HL-60 (cell line): ENCODE measurements around the gene MAPK12.

Source experiments
- DNase-seq, 2 experiments: peaks; one replicate each; pipeline ENCODE4 v3.0.0-alpha.2; 2010 to 2020; ENCODE audit warnings: low read depth in 1 of 2, low spot score in 1 of 2
- H3K27ac ChIP-seq: fragments of 250-450 bp; sonication (Bioruptor Pico); replicated peaks from 2 replicates; pipeline ENCODE4 v1.5.1; 2020; ENCODE audit warnings: mild to moderate bottlenecking, moderate library complexity
- H3K27me3 ChIP-seq: fragments of 250-450 bp; sonication (Bioruptor Pico); 2 replicates; pipeline ENCODE4 v1.5.1; 2021; ENCODE audit warnings: mild to moderate bottlenecking, moderate library complexity; ENCODE audit not compliant: insufficient read depth, poor library complexity, severe bottlenecking
- H3K4me3 ChIP-seq: replicated peaks from 2 replicates; pipeline ENCODE4 v1.5.1; 2011; ENCODE audit warnings: mild to moderate bottlenecking, control low read depth, low read length; ENCODE audit not compliant: insufficient read depth
- GABPA ChIP-seq: IDR thresholded peaks from 2 replicates; pipeline ENCODE4 v1.6.1; 2012; ENCODE audit warnings: low read depth
- POLR2AphosphoS5 ChIP-seq: IDR thresholded peaks from 2 replicates; pipeline ENCODE4 v1.6.1; 2012; ENCODE audit warnings: low read depth
- SPI1 ChIP-seq: IDR thresholded peaks from 2 replicates; pipeline ENCODE4 v1.6.1; 2012; ENCODE audit warnings: low read depth, mild to moderate bottlenecking, borderline replicate concordance
- TF ChIP-seq, protein P1 (sequence below): IDR thresholded peaks from 2 replicates; pipeline ENCODE4 v1.6.1; 2012; ENCODE audit warnings: low read depth; ENCODE audit not compliant: insufficient replicate concordance
- TF ChIP-seq, protein P2 (sequence below): IDR thresholded peaks from one replicate; pipeline ENCODE4 v1.5.1; 2011; ENCODE audit warnings: low read length, control low read depth, inconsistent platforms; ENCODE audit not compliant: insufficient read depth

The MAPK12 gene

DNA sequence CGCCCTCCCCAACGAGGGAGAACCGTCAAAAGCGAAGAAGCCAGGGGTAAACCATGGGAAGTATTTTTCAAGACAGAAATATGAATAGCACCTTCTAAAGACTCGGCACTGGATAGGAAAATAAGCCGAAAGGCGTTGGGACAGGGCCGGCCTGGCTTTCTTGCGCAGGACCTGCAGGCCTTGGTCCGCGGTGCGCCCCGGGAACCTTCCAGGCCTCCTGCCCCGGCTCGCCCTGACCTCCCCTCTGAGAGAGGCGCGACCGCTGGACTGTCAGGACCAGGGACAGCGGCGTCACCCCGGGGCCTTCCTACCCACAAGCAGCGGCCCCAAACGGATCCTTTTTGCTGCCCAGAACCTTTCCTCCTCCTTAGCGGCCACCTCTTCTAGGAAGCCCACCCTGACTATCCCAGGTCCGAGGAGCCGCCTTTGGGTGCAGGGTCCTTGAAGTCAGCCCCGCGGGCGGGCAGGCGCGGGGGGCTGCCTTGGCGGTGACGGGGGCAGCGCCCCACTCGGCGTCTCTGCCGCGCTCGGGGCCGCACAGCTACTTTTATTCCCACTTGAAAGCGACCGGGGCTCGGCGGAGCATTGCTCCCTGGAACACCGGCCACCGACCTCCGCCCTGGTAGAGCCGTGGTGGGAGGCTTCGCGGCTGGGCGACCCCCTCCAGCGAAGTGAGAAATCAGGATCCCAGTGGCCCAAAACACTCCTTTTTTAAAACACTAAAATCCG lies 9.3 kb upstream of the MAPK12 start:
- peak in 1 of 2 experiments; percentile 51 for DNase-seq

DNA sequence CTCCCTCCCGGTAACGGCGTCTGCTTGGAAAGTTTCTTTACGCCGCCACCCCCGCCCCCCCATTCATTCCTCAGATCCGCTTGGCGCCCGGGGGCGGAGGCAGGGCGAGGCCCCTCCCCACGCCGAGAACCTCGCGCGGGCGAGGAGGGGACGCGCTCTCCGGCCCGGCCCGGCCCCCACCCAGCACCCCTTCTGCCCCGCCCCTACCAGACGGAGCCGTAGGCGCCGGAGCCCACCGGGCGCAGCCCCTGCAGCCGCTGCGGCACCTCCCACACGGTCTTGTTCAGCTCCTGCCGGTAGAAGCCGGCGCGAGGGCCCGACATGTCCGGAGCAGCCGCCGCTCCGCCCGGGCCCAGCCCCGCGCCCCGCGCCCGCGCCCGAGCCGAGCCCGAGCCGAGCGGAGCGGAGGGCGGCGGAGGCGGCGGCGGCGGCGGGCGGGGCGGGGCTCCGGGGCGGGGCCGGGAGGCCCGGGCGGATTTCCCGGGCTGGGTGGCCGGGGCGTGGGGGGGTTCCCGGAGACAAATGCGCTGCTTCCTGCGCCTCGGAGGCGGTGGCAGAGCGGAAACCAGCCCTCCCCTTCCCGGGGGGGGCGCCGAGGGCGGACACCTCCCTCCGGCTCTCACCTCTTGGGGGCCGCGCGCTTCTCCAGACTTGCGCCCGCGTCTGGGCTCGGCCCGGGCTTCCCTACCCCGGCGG lies 8.6 kb upstream of the MAPK12 start, which contains the start of gene MAPK11:
TSS of gene MAPK11 (minus strand) at position 411 of the 696 bp plus-strand sequence. CDS start at position 323, 88 bp downstream.
- TF ChIP-seq, protein P1, sequence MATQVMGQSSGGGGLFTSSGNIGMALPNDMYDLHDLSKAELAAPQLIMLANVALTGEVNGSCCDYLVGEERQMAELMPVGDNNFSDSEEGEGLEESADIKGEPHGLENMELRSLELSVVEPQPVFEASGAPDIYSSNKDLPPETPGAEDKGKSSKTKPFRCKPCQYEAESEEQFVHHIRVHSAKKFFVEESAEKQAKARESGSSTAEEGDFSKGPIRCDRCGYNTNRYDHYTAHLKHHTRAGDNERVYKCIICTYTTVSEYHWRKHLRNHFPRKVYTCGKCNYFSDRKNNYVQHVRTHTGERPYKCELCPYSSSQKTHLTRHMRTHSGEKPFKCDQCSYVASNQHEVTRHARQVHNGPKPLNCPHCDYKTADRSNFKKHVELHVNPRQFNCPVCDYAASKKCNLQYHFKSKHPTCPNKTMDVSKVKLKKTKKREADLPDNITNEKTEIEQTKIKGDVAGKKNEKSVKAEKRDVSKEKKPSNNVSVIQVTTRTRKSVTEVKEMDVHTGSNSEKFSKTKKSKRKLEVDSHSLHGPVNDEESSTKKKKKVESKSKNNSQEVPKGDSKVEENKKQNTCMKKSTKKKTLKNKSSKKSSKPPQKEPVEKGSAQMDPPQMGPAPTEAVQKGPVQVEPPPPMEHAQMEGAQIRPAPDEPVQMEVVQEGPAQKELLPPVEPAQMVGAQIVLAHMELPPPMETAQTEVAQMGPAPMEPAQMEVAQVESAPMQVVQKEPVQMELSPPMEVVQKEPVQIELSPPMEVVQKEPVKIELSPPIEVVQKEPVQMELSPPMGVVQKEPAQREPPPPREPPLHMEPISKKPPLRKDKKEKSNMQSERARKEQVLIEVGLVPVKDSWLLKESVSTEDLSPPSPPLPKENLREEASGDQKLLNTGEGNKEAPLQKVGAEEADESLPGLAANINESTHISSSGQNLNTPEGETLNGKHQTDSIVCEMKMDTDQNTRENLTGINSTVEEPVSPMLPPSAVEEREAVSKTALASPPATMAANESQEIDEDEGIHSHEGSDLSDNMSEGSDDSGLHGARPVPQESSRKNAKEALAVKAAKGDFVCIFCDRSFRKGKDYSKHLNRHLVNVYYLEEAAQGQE, result no peak
- TF ChIP-seq POLR2AphosphoS5 (no peak), GABPA (no peak), SPI1 (no peak)
- TF ChIP-seq, protein P2, sequence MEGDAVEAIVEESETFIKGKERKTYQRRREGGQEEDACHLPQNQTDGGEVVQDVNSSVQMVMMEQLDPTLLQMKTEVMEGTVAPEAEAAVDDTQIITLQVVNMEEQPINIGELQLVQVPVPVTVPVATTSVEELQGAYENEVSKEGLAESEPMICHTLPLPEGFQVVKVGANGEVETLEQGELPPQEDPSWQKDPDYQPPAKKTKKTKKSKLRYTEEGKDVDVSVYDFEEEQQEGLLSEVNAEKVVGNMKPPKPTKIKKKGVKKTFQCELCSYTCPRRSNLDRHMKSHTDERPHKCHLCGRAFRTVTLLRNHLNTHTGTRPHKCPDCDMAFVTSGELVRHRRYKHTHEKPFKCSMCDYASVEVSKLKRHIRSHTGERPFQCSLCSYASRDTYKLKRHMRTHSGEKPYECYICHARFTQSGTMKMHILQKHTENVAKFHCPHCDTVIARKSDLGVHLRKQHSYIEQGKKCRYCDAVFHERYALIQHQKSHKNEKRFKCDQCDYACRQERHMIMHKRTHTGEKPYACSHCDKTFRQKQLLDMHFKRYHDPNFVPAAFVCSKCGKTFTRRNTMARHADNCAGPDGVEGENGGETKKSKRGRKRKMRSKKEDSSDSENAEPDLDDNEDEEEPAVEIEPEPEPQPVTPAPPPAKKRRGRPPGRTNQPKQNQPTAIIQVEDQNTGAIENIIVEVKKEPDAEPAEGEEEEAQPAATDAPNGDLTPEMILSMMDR, result no peak
- DNase-seq, result no peak
- Histone ChIP-seq H3K27me3 (peaks cover 18% of the 10 kb centered on the region), H3K27ac (no peak within 1 kb of the TSS), H3K4me3 (peak within 1 kb of the TSS; percentile 37)

More for the DNA sequence above, 9.3 kb upstream of the MAPK12 start:
- no peak overlapping the region for H3K27ac ChIP-seq
- peaks cover 18% of the 10 kb centered on the region for H3K27me3 ChIP-seq
- TF ChIP-seq, protein P1, result peak; percentile 99
- TF ChIP-seq, protein P2, result no peak
- peak overlapping the region; percentile 37; the same call in 1 of the 2 replicates for H3K4me3 ChIP-seq

DNA sequence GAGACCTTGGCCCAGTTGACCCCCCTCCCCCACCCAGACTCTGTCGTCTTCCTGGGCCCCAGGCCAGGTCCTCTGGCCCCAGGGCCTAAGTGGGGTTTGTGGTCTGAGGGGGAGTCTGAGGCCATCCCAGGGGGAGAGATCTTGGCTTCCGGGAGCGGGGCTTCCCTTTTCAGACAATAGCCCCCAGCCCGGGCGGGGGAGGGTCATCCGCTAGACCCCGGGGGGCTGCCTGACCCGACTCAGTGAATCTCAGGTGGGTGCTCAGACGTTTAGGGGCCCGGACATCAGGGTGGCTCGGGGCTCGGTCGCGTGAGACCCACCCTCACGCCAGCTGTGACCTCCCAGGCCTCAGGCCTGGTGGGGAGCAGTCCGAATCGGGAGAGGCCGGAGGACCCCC lies 8.1 kb upstream of the MAPK12 start:
- no peak overlapping the region for H3K27ac ChIP-seq
- TF ChIP-seq SPI1 (no peak), POLR2AphosphoS5 (no peak), GABPA (no peak)
- TF ChIP-seq, protein P1, result no peak
- TF ChIP-seq, protein P2, result no peak
- peaks cover 18% of the 10 kb centered on the region for H3K27me3 ChIP-seq
- peak overlapping the region; percentile 37 for H3K4me3 ChIP-seq
- DNase-seq, result no peak
